Coronary artery (tissue), 2 donors: Measurements from ENCODE around the gene PEPD.

ENCODE experiments used
- DNase-seq: peaks from one replicate; pipeline ENCODE4 v3.0.0-alpha.2; 2017; ENCODE audit warnings: low spot score
- H3K27ac ChIP-seq, 2 donors: fragments of 200-600 bp; sonication (generic); one replicate each; pipeline ENCODE4 v1.5.1; 2016 to 2019
- H3K4me3 ChIP-seq: fragments of 200-600 bp; sonication (generic); 2 replicates; pipeline ENCODE4 v1.5.1; 2016; ENCODE audit warnings: mild to moderate bottlenecking, moderate library complexity
- TF ChIP-seq, protein P1 (sequence below): fragments of 200-600 bp; sonication (generic); IDR thresholded peaks from one replicate; pipeline ENCODE4 v1.5.1; 2019; ENCODE audit warnings: antibody characterized with exemption

Gene PEPD

DNA sequence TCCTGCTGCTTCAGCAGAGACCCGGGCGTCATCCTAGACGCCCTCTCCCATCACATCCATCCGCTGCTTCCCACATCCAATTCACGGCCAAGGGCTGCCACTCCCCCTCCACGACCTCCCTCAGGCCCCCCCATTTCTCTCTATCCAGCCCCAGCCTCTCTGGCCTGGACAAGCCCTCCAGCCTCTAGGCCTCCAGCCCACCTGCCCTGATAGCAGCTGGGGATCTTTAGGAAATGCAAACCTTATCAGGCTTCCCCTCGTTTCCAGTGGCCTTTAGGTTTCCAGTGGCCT is 51.6 kb downstream of the PEPD start:
- DNase-seq: no peak
- TF ChIP-seq, protein P1, sequence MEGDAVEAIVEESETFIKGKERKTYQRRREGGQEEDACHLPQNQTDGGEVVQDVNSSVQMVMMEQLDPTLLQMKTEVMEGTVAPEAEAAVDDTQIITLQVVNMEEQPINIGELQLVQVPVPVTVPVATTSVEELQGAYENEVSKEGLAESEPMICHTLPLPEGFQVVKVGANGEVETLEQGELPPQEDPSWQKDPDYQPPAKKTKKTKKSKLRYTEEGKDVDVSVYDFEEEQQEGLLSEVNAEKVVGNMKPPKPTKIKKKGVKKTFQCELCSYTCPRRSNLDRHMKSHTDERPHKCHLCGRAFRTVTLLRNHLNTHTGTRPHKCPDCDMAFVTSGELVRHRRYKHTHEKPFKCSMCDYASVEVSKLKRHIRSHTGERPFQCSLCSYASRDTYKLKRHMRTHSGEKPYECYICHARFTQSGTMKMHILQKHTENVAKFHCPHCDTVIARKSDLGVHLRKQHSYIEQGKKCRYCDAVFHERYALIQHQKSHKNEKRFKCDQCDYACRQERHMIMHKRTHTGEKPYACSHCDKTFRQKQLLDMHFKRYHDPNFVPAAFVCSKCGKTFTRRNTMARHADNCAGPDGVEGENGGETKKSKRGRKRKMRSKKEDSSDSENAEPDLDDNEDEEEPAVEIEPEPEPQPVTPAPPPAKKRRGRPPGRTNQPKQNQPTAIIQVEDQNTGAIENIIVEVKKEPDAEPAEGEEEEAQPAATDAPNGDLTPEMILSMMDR: no peak
- H3K27ac ChIP-seq: no peak overlapping the region
- H3K4me3 ChIP-seq: no peak overlapping the region

GRCh38 chr19:33469171-33470039 is 52.2 kb downstream of the PEPD start:
- Histone ChIP-seq H3K4me3 (no peak overlapping the region), H3K27ac (no peak overlapping the region)
- TF ChIP-seq, protein P1: no peak
- DNase-seq: peak; percentile 60

GRCh38 chr19:33468361-33469170 is 53.0 kb downstream of the PEPD start:
- TF ChIP-seq, protein P1: no peak
- H3K27ac ChIP-seq: no peak overlapping the region
- peak; percentile 62 for DNase-seq
- H3K4me3 ChIP-seq: no peak overlapping the region

- TF ChIP-seq, protein P1: no peak
- no peak overlapping the region for H3K27ac ChIP-seq
- H3K4me3 ChIP-seq: no peak overlapping the region
- DNase-seq: peak; percentile 56
These were observed 53.7 kb downstream of the PEPD start for GRCh38 chr19:33467851-33468250.

DNA sequence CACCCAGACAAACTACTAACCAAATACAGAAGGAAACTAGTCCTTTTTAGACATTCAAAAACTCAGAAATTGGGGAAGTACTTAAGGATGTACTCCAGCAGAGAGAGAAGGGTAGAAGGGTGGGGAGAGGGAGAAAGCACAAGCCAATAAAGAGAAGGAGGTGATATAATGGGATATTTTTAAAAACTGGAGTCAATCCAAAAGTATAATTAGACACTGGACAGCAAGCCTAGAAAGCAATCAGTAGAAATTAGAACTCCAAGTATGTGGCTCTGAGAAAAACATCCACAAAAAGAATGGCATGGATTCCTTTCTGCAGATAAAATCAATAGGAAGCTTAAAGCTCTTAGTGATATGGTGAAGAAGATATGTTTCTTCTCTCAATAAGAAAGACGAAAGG is 55.8 kb downstream of the PEPD start:
- no peak for DNase-seq
- TF ChIP-seq, protein P1: no peak
- no peak overlapping the region for H3K27ac ChIP-seq
- H3K4me3 ChIP-seq: no peak overlapping the region

- DNase-seq: no peak
- Histone ChIP-seq H3K27ac (no peak overlapping the region), H3K4me3 (no peak overlapping the region)
- TF ChIP-seq, protein P1: no peak
These were observed 56.2 kb downstream of the PEPD start for GRCh38 chr19:33465371-33465770.
